Suprapubic skin (tissue), 3 donors: ENCODE data around the gene RPS6KA1.

ENCODE experiments used
- POLR2A ChIP-seq, 2 donors: fragments of 450-650 bp; IDR thresholded peaks; one replicate each; pipeline ENCODE4 v1.6.1; 2017; ENCODE audit warnings: antibody characterized with exemption in 2 of 2, mild to moderate bottlenecking in 2 of 2, moderate library complexity in 2 of 2
- TF ChIP-seq, protein P1 (sequence below), 2 donors: fragments of 200-600 bp in 1 of 2; fragments of 450-650 bp in 1 of 2; sonication (generic) in 1 of 2; IDR thresholded peaks; one replicate each; pipeline ENCODE4 v1.5.1; 2016 to 2019; ENCODE audit warnings: antibody characterized with exemption in 2 of 2, mild to moderate bottlenecking in 1 of 2, moderate library complexity in 1 of 2

DNA sequence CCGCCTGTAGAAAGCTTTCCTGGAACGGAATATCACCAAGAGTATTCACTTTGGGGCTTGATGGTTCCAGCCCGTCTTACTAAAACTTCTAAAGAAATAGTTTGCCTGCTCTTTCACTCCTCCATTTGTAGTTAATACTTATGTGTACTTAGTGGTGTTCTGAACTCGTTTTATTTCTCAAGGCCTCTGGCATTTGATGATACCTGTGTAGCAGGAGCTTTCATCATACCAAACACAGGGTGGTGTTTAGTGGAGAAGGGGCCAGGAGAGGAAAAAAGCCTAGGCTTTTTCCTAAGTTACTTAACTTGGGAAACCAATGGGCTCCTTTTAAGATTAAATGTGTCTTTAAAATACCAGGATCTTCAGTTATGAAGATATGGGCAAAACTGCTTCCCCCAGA is 74.3 kb downstream of the RPS6KA1 start:
- TF ChIP-seq, protein P1, sequence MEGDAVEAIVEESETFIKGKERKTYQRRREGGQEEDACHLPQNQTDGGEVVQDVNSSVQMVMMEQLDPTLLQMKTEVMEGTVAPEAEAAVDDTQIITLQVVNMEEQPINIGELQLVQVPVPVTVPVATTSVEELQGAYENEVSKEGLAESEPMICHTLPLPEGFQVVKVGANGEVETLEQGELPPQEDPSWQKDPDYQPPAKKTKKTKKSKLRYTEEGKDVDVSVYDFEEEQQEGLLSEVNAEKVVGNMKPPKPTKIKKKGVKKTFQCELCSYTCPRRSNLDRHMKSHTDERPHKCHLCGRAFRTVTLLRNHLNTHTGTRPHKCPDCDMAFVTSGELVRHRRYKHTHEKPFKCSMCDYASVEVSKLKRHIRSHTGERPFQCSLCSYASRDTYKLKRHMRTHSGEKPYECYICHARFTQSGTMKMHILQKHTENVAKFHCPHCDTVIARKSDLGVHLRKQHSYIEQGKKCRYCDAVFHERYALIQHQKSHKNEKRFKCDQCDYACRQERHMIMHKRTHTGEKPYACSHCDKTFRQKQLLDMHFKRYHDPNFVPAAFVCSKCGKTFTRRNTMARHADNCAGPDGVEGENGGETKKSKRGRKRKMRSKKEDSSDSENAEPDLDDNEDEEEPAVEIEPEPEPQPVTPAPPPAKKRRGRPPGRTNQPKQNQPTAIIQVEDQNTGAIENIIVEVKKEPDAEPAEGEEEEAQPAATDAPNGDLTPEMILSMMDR (IDR thresholded peaks at IDR 0.05): no peak
- no peak for TF ChIP-seq POLR2A (IDR thresholded peaks at IDR 0.05)
